GM12878 (cell line): ENCODE measurements around the gene ESRRG. TPM values are rescaled to one million over a fixed set of nuclear protein-coding genes. Genes with fewer than 3 reads are reported as not detected.

Experiments
- ATAC-seq: fragments of 200-7000 bp; cut with Tn5 transposase; 3 replicates; pipeline ENCODE4 v1.9.1; 2020; ENCODE audit warnings: mild to moderate bottlenecking, moderate library complexity
- BruUV-seq: library from RNA; stranded (reverse); fragments of 400-500 nt; replicated peaks from 2 replicates; lab custom pipeline; 2021; lab: Mats Ljungman, UMichigan
- CTCF ChIA-PET: fragments of 300-600 bp; sonication (Branson Sonifier 250); formaldehyde crosslinking; extraction: SDS; loops from one replicate; lab custom pipeline; 2021; ENCODE audit warnings: inconsistent platforms; lab: Yijun Ruan, JAX
- POLR2A ChIA-PET: fragments of 350-600 bp; formaldehyde crosslinking; extraction: SDS; loops from one replicate; lab custom pipeline; 2021; ENCODE audit warnings: inconsistent platforms; lab: Charles Lee
- RAD21 ChIA-PET: fragments of 300-600 bp; sonication (Branson Sonifier 250); formaldehyde crosslinking; loops from one replicate; lab custom pipeline; 2023; ENCODE audit warnings: antibody characterized with exemption; ENCODE audit not compliant: unreplicated experiment; lab: Charles Lee
- SMC1A ChIA-PET: fragments of 300-600 bp; sonication (Branson Sonifier 250); formaldehyde crosslinking; loops from one replicate; lab custom pipeline; 2023; ENCODE audit not compliant: unreplicated experiment, uncharacterized antibody; lab: Charles Lee
- DNase-seq: peaks from one replicate; pipeline ENCODE4 v3.0.0-alpha.2; 2011; ENCODE audit warnings: low read depth, low spot score
- FAIRE-seq: peaks from 3 replicates; lab custom pipeline; 2011; peaks lifted over from hg19 to GRCh38; lab: Jason Lieb, UNC
- H2AFZ ChIP-seq: 2 replicates; pipeline ENCODE4 v1.6.0; 2011; ENCODE audit warnings: low read depth, low read length, control low read depth; ENCODE audit not compliant: control insufficient read depth
- H3K27ac ChIP-seq: 2 replicates; pipeline ENCODE4 v1.5.1; 2011; ENCODE audit warnings: control low read depth; ENCODE audit not compliant: control insufficient read depth, insufficient read depth
- H3K27me3 ChIP-seq, 2 experiments: replicated peaks in 1 of 2; 2 replicates each; pipeline versions ENCODE4 v1.6.0 to v1.6.1; 2011; ENCODE audit warnings: low read length in 1 of 2; ENCODE audit not compliant: control insufficient read depth in 2 of 2, insufficient read depth in 2 of 2
- H3K36me3 ChIP-seq, 2 experiments: 2 replicates each; pipeline ENCODE4 v1.5.1; 2011; ENCODE audit warnings: low read length in 1 of 2; ENCODE audit not compliant: control insufficient read depth in 2 of 2, insufficient read depth in 2 of 2
- H3K4me1 ChIP-seq: 2 replicates; pipeline ENCODE4 v1.6.1; 2011; ENCODE audit warnings: mild to moderate bottlenecking, low read length, moderate library complexity, mixed read lengths; ENCODE audit not compliant: control insufficient read depth, insufficient read depth
- H3K4me2 ChIP-seq: 2 replicates; pipeline ENCODE4 v1.6.0; 2011; ENCODE audit warnings: control low read depth; ENCODE audit not compliant: control insufficient read depth, insufficient read depth
- H3K4me3 ChIP-seq: fragments of 200-600 bp; sonication (generic); 2 replicates; pipeline ENCODE4 v1.5.1; 2016
- H3K79me2 ChIP-seq: 2 replicates; pipeline ENCODE4 v1.6.0; 2011; ENCODE audit warnings: low read length; ENCODE audit not compliant: control insufficient read depth, insufficient read depth
- H3K9ac ChIP-seq: 2 replicates; pipeline ENCODE4 v1.8.0; 2011; ENCODE audit warnings: low read length, control low read depth, mixed read lengths; ENCODE audit not compliant: control insufficient read depth, insufficient read depth
- H3K9me3 ChIP-seq: replicated peaks from 3 replicates; pipeline ENCODE4 v1.5.1; 2011; ENCODE audit warnings: mild to moderate bottlenecking, low read length; ENCODE audit not compliant: control insufficient read depth, insufficient read depth
- H4K20me1 ChIP-seq: 2 replicates; pipeline ENCODE4 v1.6.0; 2011; ENCODE audit not compliant: control insufficient read depth, insufficient read depth
- BCL11A ChIP-seq: IDR thresholded peaks from 2 replicates; pipeline ENCODE4 v1.6.1; 2011; ENCODE audit warnings: low read depth, low read length
- BCL3 ChIP-seq: IDR thresholded peaks from 2 replicates; pipeline ENCODE4 v1.6.1; 2011; ENCODE audit warnings: borderline replicate concordance, low read depth, mild to moderate bottlenecking, moderate library complexity, low read length; ENCODE audit not compliant: insufficient read depth, poor library complexity, severe bottlenecking
- IKZF1 ChIP-seq: fragments of 450-650 bp; conservative IDR thresholded peaks from 2 replicates; pipeline ENCODE4 v1.6.1; 2017; ENCODE audit warnings: antibody characterized with exemption, mild to moderate bottlenecking
- MYC ChIP-seq: IDR thresholded peaks from 2 replicates; pipeline ENCODE4 v1.6.1; 2011; ENCODE audit warnings: mild to moderate bottlenecking, low read length, moderate library complexity, inconsistent platforms; ENCODE audit not compliant: insufficient read depth, insufficient replicate concordance, insufficient read length, severe bottlenecking
- NBN ChIP-seq: fragments of 450-650 bp; IDR thresholded peaks from 2 replicates; pipeline ENCODE4 v1.6.1; 2016
- PAX5 ChIP-seq: IDR thresholded peaks from 2 replicates; pipeline ENCODE4 v1.6.1; 2011; ENCODE audit warnings: low read depth, low read length, borderline replicate concordance
- SIN3A ChIP-seq: IDR thresholded peaks from 2 replicates; pipeline ENCODE4 v1.6.1; 2012; ENCODE audit warnings: low read depth, low read length, improper control_type of control experiment
- STAT1 ChIP-seq: fragments of 450-650 bp; conservative IDR thresholded peaks from 2 replicates; pipeline ENCODE4 v1.6.1; 2014; ENCODE audit warnings: antibody characterized with exemption, mild to moderate bottlenecking
- ZBTB11 ChIP-seq: fragments of 450-650 bp; formaldehyde crosslinking; IDR thresholded peaks from 2 replicates; pipeline ENCODE4 v1.5.0; 2022; ENCODE audit warnings: mild to moderate bottlenecking, missing genetic modification characterization
- WGBS: methylation state at CpG from one replicate; pipeline ENCODE4 v1.1.6; 2016; ENCODE audit warnings: low lambda C conversion rate; ENCODE audit not compliant: insufficient replicate concordance, insufficient coverage; ENCODE audit errors: missing lambda C conversion rate; 5-methylcytosine and 5-hydroxymethylcytosine counted together
- in situ Hi-C: fragments of 300-500 bp; cut with MboI; formaldehyde crosslinking; loops from 9 replicates; pipeline ENCODE4 v1.14.3; 2018; ENCODE audit warnings: mixed read lengths
- intact Hi-C: fragments of 100-400 bp; cut with micrococcal nuclease; formaldehyde crosslinking; loops from one replicate; pipeline ENCODE4 v1.14.2; 2022; ENCODE audit not compliant: unreplicated experiment
- polyA plus RNA-seq, 11 experiments: library from polyadenylated mRNA; depleted of rRNA in 4 of 11; unstranded in 6 of 11; stranded (reverse) in 5 of 11; fragments of >200 nt; fragmentation: Nextera tagmentation in 4 of 11; fragmentation: Illumina TruSeq in 1 of 11; extraction: Ambion mirVana in 4 of 11; extraction: Trizol in 1 of 11; gene quantifications; 1 replicate in 1 of 11; 2 replicates in 10 of 11; pipeline versions ENCODE4 v1.2.1 to v1.2.3, GENCODE V29; 2011 to 2016; ENCODE audit warnings: inconsistent platforms in 2 of 11, missing spikeins in 2 of 11, low read depth in 1 of 11
- total RNA-seq, 4 experiments: library from RNA; depleted of rRNA in 3 of 4; stranded (reverse); fragments of >200 nt in 3 of 4; fragmentation: Illumina TruSeq in 1 of 4; extraction: Trizol in 1 of 4; gene quantifications; 2 replicates each; pipeline versions ENCODE4 v1.2.1 to v1.2.3, GENCODE V29; 2013 to 2021

Gene ESRRG
- total and polyA plus RNA-seq, 10 of the 15 experiments (the other 5 are each of a cell fraction or from before 2014, with no cell fraction given) = 0.03 TPM; not detected in 9

- DNase-seq (no peak), FAIRE-seq (no peak), ATAC-seq (no peak)
- ChIA-PET POLR2A (no interaction called here), SMC1A (no interaction called here), CTCF (no interaction called here), RAD21 (no interaction called here)
- H3K4me3 ChIP-seq = no peak overlapping the region
- no peaks in the 10 kb centered on the region for H3K27me3 ChIP-seq
- no peak overlapping the region for H3K4me2 ChIP-seq
- intact Hi-C loops = no loop called here
- H3K9ac ChIP-seq = no peak overlapping the region
- no peaks in the 10 kb centered on the region for H4K20me1 ChIP-seq
- no peaks in the 10 kb centered on the region for H3K4me1 ChIP-seq
- no TSS peak for BruUV-seq
- TF ChIP-seq PAX5 (no peak), SIN3A (no peak), BCL3 (no peak), STAT1 (no peak), BCL11A (no peak), ZBTB11 (CRISPR knock-in tag) (no peak), MYC (no peak), NBN (no peak), IKZF1 (no peak)
- H3K79me2 ChIP-seq = no peaks in the 10 kb centered on the region
- H2AFZ ChIP-seq = no peak overlapping the region
- no peaks in the 10 kb centered on the region for H3K36me3 ChIP-seq
- WGBS = 38% methylated on average over 6 of the region's 6 CpGs
- in situ Hi-C loops = no loop called here
- H3K9me3 ChIP-seq = no peaks in the 10 kb centered on the region
- H3K27ac ChIP-seq = no peak overlapping the region
Observed at GRCh38 chr1:216731562-216731961, 8.3 kb upstream of the ESRRG start.
